ENCODE results near the gene PRPH.
"Not testable (repeated sequence)": the region's sequence is repeated elsewhere in the genome, so short reads cannot be mapped to it uniquely, and the experiment has no call there.

PRPH gene

DNA sequence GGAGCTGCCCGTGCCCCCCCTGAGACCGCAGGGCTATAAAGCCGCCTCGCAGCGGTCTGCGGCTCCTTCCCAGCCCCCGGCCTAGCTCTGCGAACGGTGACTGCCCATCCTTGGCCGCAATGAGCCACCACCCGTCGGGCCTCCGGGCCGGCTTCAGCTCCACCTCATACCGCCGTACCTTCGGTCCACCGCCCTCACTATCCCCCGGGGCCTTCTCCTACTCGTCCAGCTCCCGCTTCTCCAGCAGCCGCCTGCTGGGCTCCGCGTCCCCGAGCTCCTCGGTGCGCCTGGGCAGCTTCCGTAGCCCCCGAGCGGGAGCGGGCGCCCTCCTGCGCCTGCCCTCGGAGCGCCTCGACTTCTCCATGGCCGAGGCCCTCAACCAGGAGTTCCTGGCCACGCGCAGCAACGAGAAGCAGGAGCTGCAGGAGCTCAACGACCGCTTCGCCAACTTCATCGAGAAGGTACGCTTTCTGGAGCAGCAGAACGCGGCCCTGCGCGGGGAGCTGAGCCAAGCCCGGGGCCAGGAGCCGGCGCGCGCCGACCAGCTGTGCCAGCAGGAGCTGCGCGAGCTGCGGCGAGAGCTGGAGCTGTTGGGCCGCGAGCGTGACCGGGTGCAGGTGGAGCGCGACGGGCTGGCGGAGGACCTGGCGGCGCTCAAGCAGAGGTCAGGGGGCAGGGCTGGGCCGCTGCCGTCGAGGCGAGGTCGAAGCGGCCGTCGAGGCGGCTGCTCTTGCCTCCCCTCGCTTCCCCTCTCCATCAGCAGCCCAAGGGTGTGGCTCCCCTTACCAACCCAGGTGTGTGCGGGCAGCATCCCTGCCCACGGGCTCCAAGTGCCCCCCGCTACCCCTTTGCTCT is at the start of gene PRPH:
Gene PRPH, plus strand, starts transcription at position 66 of the 855 bp plus-strand sequence. Its CDS starts 54 bp downstream, at position 120.
- no peak for DNase-seq

DNA sequence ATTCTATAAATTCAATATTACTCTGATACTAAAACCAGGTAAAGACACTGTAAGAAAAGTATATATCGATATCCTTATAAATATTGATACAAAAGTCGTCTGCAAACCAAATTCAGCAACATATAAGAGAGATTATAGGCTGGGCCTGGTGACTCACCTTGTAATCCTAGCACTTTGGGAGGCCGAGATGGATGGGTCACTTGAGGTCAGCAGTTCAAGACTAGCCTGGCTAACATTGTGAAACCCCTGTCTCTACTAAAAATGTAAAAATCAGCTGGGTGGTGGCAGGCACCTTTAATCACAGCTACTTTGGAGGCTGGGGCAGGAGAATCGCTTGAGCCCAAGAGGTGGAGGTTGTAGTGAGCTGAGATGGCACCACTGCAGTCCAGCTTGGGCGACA is 43.6 kb upstream of the PRPH start:
- DNase-seq: no peak

DNA sequence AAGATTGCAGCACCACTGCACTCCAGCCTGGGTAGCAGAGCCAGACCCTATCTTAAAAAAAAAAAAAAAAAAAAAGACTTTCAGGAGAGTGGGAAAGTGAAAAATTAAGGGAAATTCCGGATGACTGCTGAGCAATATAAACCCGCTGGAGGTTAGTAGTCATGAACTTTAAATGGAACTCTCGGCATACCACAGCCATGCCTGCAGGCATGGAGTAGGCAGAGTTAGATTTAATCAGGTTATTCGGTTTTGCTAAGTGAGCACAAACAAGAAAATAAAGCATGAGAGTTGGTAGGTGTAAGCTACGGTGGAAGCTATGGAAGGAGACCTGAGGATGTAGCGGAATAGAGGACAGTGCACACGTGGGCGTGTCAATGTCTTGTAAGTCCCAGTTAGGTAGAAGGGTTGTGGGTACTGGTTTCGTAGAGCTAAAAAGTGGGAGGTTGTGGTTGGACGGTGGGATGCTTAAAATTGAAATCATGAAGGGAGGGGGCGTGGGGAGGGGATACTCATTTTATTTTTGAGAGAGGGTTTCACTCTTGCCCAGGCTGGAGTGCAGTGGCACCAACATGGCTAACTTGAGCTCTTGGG is 41.8 kb upstream of the PRPH start:
- no peak for DNase-seq

DNA sequence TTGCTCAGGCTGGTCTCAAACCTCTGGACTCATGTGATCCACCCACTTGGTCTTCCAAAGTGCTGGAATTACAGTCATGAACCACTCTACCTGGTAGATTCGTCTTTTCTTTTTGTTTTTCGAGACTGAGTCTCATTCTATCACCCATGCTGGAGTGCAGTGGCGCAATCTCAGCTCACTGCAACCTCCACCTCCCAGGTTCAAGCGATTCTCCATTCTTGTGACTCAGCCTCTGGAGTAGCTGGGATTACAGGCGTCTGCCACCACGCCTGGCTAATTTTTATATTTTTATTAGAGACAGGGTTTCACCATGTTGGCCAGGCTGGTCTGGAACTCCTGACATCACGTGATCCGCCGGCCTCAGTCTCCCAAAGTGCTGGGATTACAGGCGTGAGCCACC is 39.5 kb upstream of the PRPH start:
- DNase-seq: not testable (repeated sequence)

DNA sequence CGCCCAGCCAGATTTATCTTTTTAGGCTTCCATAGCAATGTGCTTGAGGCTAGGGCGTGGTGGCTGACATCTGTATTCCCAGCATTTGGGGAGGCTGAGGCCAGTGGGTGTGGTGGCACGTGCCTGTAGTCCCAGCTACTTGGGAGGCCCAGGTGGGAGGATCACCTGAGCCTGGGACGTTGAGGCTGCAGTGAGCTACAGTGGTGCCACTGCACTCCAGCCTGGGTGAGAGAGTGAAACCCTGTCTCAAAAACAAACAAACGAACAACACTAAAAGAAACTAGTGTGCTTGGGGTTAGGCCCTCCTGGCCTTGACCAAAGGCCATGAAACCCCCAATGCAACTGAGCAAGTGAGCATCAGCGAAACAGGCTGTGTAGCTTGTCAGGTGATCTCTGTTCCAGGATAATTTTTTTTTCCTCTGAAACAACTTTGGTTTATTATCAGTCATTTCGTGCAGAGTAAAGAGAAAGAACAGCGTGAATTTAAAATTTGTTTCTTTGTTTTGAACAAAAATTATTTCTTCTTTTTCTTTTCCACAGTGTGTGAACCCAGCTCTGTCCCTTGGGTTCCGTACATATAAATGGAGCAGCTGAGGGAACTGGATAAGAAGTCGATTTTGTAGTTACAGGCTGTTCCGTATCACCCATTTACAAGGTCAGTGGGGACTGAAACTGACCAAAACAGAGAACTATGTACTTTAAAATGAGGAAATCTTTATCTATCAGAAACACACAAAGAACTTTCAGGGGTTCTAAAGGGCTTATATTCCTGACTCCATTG is 38.9 kb upstream of the PRPH start:
- no peak for DNase-seq

DNA sequence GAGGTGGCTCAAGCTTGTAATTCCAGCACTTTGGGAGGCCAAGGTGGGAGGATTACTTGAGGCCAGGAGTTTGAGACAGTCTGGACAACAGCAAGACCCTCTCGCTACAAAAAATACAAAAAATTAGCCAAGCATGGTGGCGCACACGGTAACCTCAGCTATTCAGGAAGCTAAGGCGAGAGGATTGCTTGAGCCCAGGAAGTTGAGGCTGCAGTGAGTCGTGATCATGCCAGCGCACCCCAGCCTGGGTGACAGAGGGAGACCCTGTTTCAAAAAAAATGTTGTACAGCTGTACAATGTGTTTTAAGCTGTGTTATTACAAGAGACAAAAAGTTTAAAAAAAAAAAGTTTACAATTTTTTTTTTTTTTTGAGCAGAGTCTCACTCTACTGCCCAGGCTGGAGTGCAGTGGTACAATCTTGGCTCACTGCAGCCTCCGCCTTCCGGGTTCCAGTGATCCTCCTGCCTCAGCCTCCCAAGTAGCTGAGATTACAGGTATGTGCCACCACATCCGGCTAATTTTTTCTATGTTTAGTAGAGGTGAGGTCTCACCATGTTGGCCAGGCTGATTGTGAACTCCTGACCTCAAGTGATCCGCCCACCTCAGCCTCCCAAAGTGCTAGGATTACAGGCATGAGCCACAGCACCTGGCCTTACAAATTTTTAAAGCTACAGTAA is 37.3 kb upstream of the PRPH start:
- DNase-seq: not testable (repeated sequence)

DNA sequence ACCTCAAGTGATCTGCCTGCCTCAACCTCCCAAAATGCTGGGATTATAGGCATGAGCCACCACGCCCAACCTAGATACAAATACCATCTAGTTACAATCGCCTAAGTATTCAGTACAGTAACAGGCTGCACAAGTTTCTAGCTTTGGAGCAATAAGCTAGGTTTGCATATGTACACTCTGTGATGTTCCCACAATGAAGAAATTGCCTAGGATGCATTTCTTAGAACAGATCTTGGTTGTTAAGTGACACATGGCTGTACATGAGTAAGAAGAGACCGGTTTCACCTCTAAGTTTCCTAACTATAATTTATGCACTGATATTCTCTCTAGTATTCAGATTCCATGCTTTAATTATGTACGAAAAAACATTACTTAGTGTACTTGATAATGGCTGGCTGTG is 35.5 kb upstream of the PRPH start:
- DNase-seq: no peak

DNA sequence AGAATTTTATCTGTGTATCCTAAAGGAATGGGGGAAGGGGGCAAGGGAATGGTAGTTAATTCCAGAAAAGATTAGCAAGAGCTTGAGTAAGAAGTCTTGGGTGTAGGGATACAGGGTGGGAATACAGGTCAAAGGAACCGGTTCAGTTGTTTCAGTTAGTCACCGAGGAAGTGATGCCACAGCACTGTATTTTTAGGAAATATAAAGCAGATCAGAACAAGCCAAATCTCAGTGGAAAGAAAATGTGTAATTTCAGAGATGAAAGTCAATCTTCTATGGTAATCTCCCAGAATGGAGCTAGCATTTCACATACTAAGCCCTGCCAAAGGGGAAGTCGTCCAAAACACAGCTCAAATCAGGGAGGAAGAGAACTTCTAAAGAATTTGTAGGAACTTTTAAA is 34.8 kb upstream of the PRPH start:
- no peak for DNase-seq

DNA sequence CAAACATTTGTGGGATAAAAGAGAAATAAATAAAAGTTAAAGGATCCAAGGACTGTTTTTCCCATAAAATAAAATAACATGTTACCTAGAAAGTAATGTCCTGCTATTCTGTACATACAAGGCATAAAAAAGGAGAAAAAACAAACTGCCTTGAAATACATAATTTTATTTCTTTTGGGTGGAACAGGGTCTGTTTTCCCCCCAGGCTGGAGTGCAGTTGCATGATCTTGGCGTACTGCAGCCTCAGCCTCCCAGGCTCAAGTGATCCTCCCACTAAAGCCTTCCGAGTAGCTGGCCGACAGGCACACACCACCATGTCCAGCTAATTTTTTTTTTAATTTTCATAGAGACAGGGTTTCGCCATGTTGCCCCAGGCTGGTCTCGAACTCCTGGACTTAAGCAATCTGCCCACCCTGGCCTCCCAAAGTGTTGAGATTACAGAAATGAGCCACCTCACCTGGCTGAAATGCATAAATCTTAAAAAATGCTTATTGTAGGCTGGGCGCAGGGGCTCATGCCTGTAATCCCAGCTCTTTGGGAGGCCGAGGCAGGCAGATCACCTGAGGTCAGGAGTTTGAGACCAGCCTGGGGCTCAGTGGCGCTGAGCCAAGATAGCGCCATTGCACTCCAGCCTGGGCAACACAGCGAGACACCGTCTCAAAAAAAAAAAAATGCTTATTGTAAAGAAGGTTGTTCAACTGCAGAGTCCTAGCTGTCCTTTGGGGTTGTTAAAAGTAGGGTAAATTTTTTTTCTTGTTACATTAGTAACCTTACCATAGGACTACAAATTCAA is 34.2 kb upstream of the PRPH start:
- DNase-seq: no peak

DNA sequence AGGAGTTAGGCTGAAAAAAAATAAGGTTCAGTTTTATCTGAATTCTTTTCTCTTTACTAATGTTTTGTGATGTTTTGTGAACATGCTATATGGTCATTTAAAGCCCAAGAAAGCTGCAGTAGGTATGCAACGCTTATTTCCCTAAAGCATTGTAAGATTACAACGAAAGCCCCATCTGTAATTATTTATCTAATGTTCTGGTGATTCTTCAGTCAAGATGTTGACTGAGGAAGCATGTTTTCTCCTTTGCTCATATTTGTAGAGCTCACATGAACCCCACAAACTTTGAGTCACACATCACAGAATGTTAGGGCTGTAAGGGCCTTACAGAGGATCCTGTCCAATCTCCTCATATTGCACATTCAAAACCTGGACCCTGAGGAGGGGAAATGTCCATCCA is 33.2 kb upstream of the PRPH start:
- no peak for DNase-seq

DNA sequence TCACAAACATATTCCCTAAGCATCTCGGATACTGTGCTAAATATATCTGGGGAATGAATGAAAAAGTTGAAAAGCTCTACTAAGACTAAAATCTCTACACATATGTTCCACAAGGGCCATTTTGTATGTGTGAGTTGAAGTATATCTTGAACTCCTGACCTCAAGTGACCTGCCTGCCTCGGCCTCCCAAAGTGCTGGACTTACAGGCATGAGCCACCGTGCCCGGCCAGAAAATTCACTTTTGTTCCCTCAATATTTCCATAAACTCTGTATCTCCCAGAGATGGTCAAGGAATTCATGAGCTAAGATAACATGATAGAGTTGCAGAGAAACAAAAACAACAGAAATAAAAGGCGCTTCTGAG is 31.6 kb upstream of the PRPH start:
- no peak for DNase-seq

DNA sequence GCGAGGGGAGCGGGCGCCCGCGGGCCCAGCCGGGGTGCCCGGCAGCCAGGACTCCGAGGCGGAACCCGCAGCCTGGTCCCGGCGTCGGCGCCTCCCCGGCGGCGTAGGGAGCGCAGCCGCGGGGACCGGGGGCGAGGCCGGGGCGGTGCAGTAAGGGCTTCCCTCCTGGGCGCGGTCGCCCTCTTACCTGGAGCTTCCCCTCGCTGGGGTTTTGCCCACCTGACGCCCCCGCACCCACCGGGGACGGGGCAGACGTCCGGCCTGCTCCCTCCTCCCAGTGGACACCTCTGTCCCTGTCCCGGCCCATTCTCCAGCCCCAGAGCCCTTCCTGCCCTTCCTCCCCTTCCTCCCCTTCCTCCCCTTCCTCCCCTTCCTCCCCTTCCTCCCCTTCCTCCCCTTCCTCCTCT is 30.5 kb upstream of the PRPH start:
- DNase-seq: peak; percentile 58

DNA sequence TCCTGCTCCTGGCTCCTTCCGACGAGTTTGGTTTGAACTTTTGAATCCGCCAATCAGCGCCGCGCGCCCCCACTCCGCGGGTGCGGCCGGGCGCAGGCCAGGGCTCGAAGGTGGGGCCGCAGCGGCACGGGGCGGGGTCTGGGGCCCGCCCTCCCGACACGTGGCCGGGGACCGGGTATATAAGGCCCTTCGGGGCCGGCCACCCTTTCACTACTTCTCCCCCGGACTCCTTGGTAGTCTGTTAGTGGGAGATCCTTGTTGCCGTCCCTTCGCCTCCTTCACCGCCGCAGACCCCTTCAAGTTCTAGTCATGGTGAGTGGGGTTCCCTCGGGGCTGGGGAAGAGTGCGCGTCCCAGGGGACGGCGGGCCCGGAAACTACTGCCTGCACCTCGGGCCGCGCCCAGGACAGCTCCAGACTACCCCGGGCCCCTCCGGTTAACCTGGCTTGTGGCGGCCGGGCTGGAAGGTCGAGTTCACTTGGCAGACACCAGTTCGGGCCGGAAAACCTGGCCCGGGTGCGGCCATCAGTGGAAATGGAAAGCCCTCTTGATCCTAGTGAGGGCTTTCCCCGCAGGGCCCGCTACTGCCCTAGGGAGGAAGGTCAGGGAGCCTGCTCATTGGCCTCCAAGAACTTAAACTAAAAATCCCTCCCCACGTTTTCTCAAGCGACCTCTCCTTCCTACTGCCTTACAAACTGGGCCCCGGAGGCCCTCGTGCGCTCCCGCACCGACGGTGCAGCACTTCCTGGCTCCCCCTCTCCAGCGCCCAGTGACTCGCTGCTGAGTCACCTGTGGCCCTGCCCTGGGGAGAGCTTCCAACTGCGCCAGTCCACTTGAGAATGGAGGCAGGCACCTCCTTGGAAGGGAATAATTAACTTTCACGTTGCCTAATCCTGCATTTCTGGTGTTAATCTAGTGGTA is 29.8 kb upstream of the PRPH start, which contains the start of gene TUBA1C:
Gene TUBA1C, plus strand, starts transcription at position 210 of the 920 bp plus-strand sequence. Its CDS starts 100 bp downstream, at position 310.
- DNase-seq: peak; percentile 89

DNA sequence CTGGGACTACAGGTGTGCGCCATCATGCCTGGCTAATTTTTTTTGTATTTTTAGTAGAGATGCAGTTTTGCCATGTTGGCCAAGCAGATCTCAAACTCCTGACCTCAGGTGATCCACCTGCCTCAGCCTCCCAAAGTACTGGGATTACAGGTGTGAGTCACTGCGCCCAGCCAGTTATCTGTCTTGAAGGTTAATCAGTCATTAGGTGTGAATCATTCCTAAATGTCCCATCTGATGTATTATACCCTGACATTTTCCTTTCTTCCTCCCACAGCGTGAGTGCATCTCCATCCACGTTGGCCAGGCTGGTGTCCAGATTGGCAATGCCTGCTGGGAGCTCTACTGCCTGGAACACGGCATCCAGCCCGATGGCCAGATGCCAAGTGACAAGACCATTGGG is 25.8 kb upstream of the PRPH start:
- not testable (repeated sequence) for DNase-seq

DNA sequence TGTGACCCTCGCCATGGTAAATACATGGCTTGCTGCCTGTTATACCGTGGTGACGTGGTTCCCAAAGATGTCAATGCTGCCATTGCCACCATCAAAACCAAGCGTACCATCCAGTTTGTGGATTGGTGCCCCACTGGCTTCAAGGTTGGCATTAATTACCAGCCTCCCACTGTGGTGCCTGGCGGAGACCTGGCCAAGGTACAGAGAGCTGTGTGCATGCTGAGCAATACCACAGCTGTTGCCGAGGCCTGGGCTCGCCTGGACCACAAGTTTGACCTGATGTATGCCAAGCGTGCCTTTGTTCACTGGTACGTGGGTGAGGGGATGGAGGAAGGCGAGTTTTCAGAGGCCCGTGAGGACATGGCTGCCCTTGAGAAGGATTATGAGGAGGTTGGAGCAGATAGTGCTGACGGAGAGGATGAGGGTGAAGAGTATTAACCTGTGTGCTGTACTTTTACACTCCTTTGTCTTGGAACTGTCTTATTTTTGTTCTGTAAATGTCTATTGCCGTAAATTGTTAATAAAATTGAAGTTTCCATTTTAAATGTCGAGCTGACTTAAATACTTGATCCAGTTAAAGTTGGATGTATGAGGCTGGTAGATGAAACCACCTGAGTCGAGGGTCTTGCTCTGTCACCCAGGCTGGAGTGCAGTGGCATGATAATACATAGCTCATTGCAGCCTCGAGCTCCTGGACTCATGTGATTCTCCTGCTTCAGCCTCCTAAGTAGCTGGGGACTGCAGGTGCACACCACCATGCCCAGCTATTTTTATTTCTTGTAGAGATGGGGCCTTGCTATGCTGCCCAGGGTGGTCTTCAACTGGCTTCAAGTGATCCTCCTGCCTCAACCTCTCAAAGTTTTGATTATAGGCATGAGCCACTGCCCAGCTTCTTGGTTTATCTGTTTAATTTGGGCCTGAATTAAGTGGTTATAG is 21.9 kb upstream of the PRPH start:
- DNase-seq: no peak

DNA sequence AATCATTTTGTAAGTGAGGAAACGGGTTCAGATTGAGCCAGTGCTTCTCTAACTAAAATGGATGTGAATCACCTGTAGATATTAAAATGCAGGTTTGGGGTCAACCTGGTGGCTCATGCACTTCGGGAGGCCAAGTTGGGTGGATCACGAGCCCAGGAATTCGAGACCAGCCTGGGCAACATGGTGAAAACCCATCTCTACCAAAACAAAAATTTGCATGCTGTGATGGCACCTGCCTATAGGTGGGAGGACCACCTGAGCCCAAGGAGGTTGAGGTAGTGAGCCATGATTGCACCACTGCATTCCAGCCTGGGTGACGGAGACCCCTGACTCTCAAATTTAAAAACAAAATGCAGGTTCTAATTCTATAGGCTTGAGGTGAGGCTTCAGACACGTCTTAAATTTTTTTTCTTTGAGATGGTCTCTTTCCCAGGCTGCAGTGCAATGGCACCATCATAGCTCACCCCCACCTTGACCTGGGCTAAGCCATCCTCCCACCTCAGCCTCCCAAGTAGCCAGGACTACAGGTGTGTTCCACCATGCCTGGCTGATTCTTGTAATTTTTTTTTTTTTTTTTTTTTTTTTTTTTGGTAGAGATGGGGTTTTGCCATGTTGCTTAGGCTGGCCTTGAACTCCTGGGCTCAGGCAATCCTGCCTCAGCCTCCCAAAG is 21.1 kb upstream of the PRPH start:
- DNase-seq: no peak

DNA sequence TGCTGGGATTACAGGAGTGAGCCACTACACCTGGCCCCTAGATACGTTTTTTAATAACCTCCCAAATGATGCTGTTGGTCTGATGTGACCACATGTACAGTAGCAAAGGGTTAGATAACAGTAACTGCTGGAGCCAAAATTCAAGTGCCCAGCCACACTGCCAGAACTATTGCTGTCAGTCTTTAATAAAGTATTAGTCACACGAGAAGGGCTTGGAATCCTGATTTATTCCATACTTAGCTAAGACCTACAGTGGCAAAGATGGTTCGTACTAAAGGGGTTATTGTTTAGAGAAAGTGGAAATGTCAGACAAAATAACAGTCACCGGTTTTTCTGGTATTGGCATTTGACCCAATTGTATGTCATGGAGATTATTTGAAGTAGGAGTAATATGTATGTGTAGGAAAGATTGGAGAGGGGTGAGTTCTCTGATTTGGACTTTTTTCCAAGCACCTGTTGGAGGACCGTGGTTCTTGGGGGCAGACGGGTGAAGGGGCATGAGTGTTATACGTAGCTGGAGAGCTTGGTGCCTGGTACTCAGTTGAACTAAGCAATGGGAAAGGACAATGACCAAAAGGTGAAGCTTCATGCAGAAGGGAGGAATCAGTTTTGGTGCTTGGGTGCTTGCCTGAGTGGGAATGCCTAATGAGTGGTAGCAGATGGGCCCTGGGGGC is 20.4 kb upstream of the PRPH start:
- no peak for DNase-seq
